AG04450 (cell line): ENCODE measurements around the gene TNKS1BP1. TPM values are rescaled to one million over a fixed set of nuclear protein-coding genes. Genes with fewer than 3 reads are reported as not detected.

Source experiments
- CTCF ChIA-PET: fragments of 300-600, 350-600 bp; formaldehyde crosslinking; extraction: SDS; loops from one replicate; lab custom pipeline; 2022; ENCODE audit warnings: antibody characterized with exemption, inconsistent platforms; lab: Charles Lee
- POLR2A ChIA-PET: fragments of 350-600 bp; formaldehyde crosslinking; extraction: SDS; loops from one replicate; lab custom pipeline; 2021; ENCODE audit warnings: antibody characterized with exemption, inconsistent platforms; lab: Yijun Ruan, JAX
- DNase-seq: peaks from one replicate; pipeline ENCODE4 v3.0.0-alpha.2; 2011; ENCODE audit warnings: low read depth, low spot score
- H3K27ac ChIP-seq: one replicate; pipeline ENCODE4 v1.5.1; 2012; ENCODE audit warnings: low read depth, low read length, control low read depth
- H3K27me3 ChIP-seq: one replicate; pipeline ENCODE4 v1.6.0; 2012; ENCODE audit warnings: low read length; ENCODE audit not compliant: control insufficient read depth, insufficient read depth
- H3K4me3 ChIP-seq: 2 replicates; pipeline ENCODE4 v1.5.1; 2011; ENCODE audit warnings: mild to moderate bottlenecking, low read depth, low read length, control low read depth
- H3K9me3 ChIP-seq: 2 replicates; pipeline ENCODE4 v1.5.1; 2012; ENCODE audit warnings: low read length; ENCODE audit not compliant: control insufficient read depth, insufficient read depth
- polyA plus RNA-seq: library from polyadenylated mRNA; depleted of rRNA; stranded (reverse); fragments of >200 nt; gene quantifications from 2 replicates; pipeline ENCODE4 v1.2.3, GENCODE V29; 2011; rRNA removed
- TF ChIP-seq, protein P1 (sequence below): IDR thresholded peaks from 2 replicates; pipeline ENCODE4 v1.5.1; 2011; ENCODE audit warnings: low read depth, low read length, control low read depth, inconsistent platforms

The TNKS1BP1 gene
- polyA plus RNA-seq, 1 experiment, result 59.4 TPM

DNA sequence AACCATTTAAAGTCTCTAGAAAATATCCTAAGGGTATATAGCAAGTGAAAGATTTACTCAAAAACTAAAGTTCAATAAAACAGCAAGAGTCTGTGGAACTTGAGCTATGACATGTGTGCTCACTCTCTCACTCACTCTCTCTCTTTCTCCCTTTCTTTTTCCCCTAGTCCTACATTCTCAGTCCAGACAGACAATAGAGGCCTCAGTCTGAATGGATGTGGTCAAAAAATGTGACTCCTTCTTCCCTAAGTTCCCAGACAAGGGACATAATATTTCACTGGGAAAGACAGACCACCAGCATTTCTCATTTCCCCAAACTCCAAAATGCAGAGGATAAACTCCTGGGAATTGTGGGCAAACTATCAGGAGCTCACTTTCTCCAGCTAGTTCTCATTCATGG lies 70.1 kb downstream of the TNKS1BP1 start:
- TF ChIP-seq, protein P1, sequence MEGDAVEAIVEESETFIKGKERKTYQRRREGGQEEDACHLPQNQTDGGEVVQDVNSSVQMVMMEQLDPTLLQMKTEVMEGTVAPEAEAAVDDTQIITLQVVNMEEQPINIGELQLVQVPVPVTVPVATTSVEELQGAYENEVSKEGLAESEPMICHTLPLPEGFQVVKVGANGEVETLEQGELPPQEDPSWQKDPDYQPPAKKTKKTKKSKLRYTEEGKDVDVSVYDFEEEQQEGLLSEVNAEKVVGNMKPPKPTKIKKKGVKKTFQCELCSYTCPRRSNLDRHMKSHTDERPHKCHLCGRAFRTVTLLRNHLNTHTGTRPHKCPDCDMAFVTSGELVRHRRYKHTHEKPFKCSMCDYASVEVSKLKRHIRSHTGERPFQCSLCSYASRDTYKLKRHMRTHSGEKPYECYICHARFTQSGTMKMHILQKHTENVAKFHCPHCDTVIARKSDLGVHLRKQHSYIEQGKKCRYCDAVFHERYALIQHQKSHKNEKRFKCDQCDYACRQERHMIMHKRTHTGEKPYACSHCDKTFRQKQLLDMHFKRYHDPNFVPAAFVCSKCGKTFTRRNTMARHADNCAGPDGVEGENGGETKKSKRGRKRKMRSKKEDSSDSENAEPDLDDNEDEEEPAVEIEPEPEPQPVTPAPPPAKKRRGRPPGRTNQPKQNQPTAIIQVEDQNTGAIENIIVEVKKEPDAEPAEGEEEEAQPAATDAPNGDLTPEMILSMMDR, result no peak
- H3K27ac ChIP-seq, result no peak overlapping the region
- H3K4me3 ChIP-seq, result no peak overlapping the region
- H3K27me3 ChIP-seq, result no peaks in the 10 kb centered on the region
- DNase-seq, result no peak
- CTCF ChIA-PET, result interaction anchor here (1.0 to 8.7 kb wide), 6 partner anchors 23 to 413 kb away, joined by 3 to 331 read pairs (median 4); no protein-coding TSS in a partner anchor
- H3K9me3 ChIP-seq, result no peaks in the 10 kb centered on the region
- POLR2A ChIA-PET, result no interaction called here

DNA sequence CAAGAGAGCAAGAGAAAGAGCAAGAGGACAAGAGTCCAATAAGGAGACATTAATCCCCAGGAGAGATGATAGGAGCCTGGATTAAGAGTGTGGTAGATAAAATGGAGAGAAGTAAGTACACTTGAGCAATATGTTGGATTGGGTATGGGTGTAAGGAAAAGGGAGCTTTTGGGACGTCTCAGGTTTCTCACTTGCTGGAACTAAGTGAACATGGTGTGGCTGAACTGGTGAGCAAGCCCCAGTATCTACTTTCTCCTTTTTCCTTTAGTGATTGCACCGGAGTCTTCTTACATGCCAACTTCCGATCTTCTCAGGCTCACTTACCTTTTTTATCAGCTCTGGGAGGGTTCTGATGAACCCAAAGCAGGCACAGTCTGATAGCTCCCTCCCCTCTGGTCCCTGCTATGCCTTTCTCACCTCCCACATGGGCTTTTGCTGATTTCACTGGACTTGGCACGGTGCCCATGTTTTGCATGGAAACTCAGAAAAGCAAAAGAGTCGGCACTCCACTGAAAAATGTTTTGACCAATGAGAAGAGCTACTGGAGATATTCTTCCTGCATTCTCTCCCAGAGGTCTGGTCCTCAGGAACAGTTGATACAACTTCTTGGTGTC lies 73.2 kb downstream of the TNKS1BP1 start:
- ChIA-PET CTCF (interaction anchor here (0.6 to 8.7 kb wide), 14 partner anchors 9 to 469 kb away, joined by 3 to 331 read pairs (median 30); no protein-coding TSS in a partner anchor), POLR2A (no interaction called here)
- no peak overlapping the region for H3K4me3 ChIP-seq

DNA sequence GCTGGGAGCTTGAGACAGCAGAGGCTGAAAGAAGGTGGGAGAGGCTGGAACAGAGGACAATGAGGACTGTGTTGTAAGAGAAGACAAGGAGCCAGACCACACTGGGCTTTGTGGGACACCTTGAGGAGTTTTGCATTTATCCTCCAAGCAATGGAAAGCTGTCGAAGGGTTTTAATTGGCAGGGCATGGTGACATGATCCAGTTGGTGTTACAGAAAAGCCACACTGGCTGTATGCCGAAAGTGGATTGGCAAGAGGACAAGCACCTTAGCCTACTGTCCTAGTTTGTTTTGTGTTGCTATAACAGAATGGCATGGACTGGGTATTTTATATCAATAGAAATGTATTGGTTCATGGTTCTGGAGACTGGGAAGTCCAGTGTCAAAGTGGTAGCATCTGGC lies 73.7 kb downstream of the TNKS1BP1 start:
- POLR2A ChIA-PET, result no interaction called here
- TF ChIP-seq, protein P1, result no peak
- no peaks in the 10 kb centered on the region for H3K9me3 ChIP-seq
- H3K27me3 ChIP-seq, result no peaks in the 10 kb centered on the region
- H3K27ac ChIP-seq, result no peak overlapping the region
- DNase-seq, result no peak
- CTCF ChIA-PET, result interaction anchor here (0.6 to 8.7 kb wide), 20 partner anchors 10 to 468 kb away, joined by 3 to 331 read pairs (median 38); partner anchors contain the start of gene TNKS1BP1
- H3K4me3 ChIP-seq, result no peak overlapping the region

More for the DNA sequence above, 73.2 kb downstream of the TNKS1BP1 start:
- Histone ChIP-seq H3K27ac (no peak overlapping the region), H3K9me3 (no peaks in the 10 kb centered on the region), H3K27me3 (no peaks in the 10 kb centered on the region)
- no peak for DNase-seq
- TF ChIP-seq, protein P1, result no peak

Other genes with a start within 250 kb of the TNKS1BP1 start
- not detected in 2 replicates for gene LRRC55, start 143.0 kb downstream of the TNKS1BP1 start, polyA plus RNA-seq
- not detected in 2 replicates for gene APLNR, start 87.7 kb downstream of the TNKS1BP1 start, polyA plus RNA-seq
- 111 and 113 TPM in 2 replicates for gene SSRP1, start 10.9 kb upstream of the TNKS1BP1 start, polyA plus RNA-seq
- not detected in 2 replicates for gene P2RX3, start 13.4 kb upstream of the TNKS1BP1 start, polyA plus RNA-seq
- gene PRG3, start 56.2 kb upstream of the TNKS1BP1 start, polyA plus RNA-seq, result not detected in 2 replicates
- not detected in 2 replicates for gene PRG2, start 65.7 kb upstream of the TNKS1BP1 start, polyA plus RNA-seq
- gene SLC43A3, start 102.2 kb upstream of the TNKS1BP1 start, polyA plus RNA-seq, result 24.4 and 25.1 TPM in 2 replicates
- gene RTN4RL2, start 135.6 kb upstream of the TNKS1BP1 start, polyA plus RNA-seq, result 0.11 and 0.45 TPM in 2 replicates
- 14.6 and 17.5 TPM in 2 replicates for gene SLC43A1, start 190.8 kb upstream of the TNKS1BP1 start, polyA plus RNA-seq
- 76.6 and 82.8 TPM in 2 replicates for gene TIMM10, start 205.8 kb upstream of the TNKS1BP1 start, polyA plus RNA-seq
- gene SMTNL1, start 212.6 kb upstream of the TNKS1BP1 start, polyA plus RNA-seq, result not detected in 2 replicates
- 63.8 and 76.8 TPM in 2 replicates for gene UBE2L6, start 242.7 kb upstream of the TNKS1BP1 start, polyA plus RNA-seq